HCT116 (cell line): ENCODE results near the gene ELANE. TPM values are rescaled to one million over a fixed set of nuclear protein-coding genes. Genes with fewer than 3 reads are reported as not detected.

ENCODE experiments used
- ATAC-seq: fragments of 200-7000 bp; cut with Tn5 transposase; 2 replicates; pipeline ENCODE4 v1.9.1; 2020; ENCODE audit warnings: mild to moderate bottlenecking, moderate library complexity
- BruUV-seq: library from RNA; stranded (reverse); fragments of 400-500 nt; replicated peaks from 2 replicates; lab custom pipeline; 2021; lab: Mats Ljungman, UMichigan
- CTCF ChIA-PET: fragments of 300-600 bp; sonication (Branson Sonifier 250); formaldehyde crosslinking; loops from one replicate; lab custom pipeline; 2021; ENCODE audit warnings: antibody characterized with exemption; lab: Charles Lee
- POLR2A ChIA-PET: fragments of 300-600, 350-600 bp; sonication (Branson Sonifier 250); formaldehyde crosslinking; loops from one replicate; lab custom pipeline; 2021; ENCODE audit warnings: antibody characterized with exemption; lab: Charles Lee
- RAD21 ChIA-PET, 2 experiments: fragments of 300-600 bp; sonication (Branson Sonifier 250); formaldehyde crosslinking; loops; one replicate each; lab custom pipeline; 2023; ENCODE audit warnings: low total read pairs in 2 of 2; ENCODE audit not compliant: uncharacterized antibody in 2 of 2, unreplicated experiment in 2 of 2, low non-redundant PET in 1 of 2; lab: Charles Lee
- DNase-seq: peaks from one replicate; pipeline ENCODE4 v3.0.0-alpha.2; 2010; ENCODE audit warnings: low read depth, low spot score
- H2AFZ ChIP-seq: fragments of 200-600 bp; shearing (Covaris generic), sonication (generic); 2 replicates; pipeline ENCODE4 v1.6.1; 2017; ENCODE audit warnings: low read depth, mixed run types, mixed read lengths, antibody characterized with exemption, low read length; ENCODE audit not compliant: poor library complexity, severe bottlenecking
- H3K27ac ChIP-seq: 2 replicates; pipeline ENCODE4 v1.5.1; 2012; ENCODE audit warnings: low read depth, low read length
- H3K27me3 ChIP-seq: fragments of 200-600 bp; sonication (generic); 2 replicates; pipeline ENCODE4 v1.6.1; 2016; ENCODE audit warnings: mixed run types, low read length, mixed read lengths; ENCODE audit not compliant: insufficient read depth
- H3K36me3 ChIP-seq, 2 experiments: fragments of 200-500 bp in 1 of 2; fragments of 200-600 bp in 1 of 2; sonication (Bioruptor generic) in 1 of 2; sonication (generic) in 1 of 2; 2 replicates each; pipeline versions ENCODE4 v1.5.1 to v1.6.1; 2014 to 2016; ENCODE audit warnings: low read length in 2 of 2, inconsistent platforms in 1 of 2, mixed read lengths in 1 of 2, mixed run types in 1 of 2; ENCODE audit not compliant: insufficient read depth in 2 of 2, control insufficient read depth in 1 of 2
- H3K4me1 ChIP-seq, 2 experiments: fragments of 200-600 bp in 1 of 2; sonication (generic) in 1 of 2; 2 replicates each; pipeline versions ENCODE4 v1.5.1 to v1.6.1; 2012 to 2017; ENCODE audit warnings: low read length in 2 of 2, inconsistent platforms in 1 of 2, mild to moderate bottlenecking in 1 of 2, mixed read lengths in 1 of 2, mixed run types in 1 of 2, moderate library complexity in 1 of 2; ENCODE audit not compliant: insufficient read depth in 2 of 2, control insufficient read depth in 1 of 2
- H3K4me2 ChIP-seq: fragments of 200-600 bp; sonication (generic); 2 replicates; pipeline ENCODE4 v1.6.1; 2017; ENCODE audit warnings: mixed run types, low read length, mixed read lengths
- H3K4me3 ChIP-seq, 2 experiments: fragments of 200-600 bp in 1 of 2; sonication (generic) in 1 of 2; replicated peaks in 1 of 2; 2 replicates each; pipeline ENCODE4 v1.5.1; 2011 to 2016; ENCODE audit warnings: low read length in 2 of 2, control low read depth in 1 of 2, low read depth in 1 of 2, mild to moderate bottlenecking in 1 of 2, mixed read lengths in 1 of 2, mixed run types in 1 of 2
- H3K79me2 ChIP-seq: fragments of 200-600 bp; sonication (generic); 2 replicates; pipeline ENCODE4 v1.6.1; 2017; ENCODE audit warnings: mild to moderate bottlenecking, mixed run types, low read length, moderate library complexity, mixed read lengths; ENCODE audit not compliant: insufficient read depth
- H3K9ac ChIP-seq: fragments of 200-600 bp; sonication (generic); 2 replicates; pipeline ENCODE4 v1.6.1; 2016; ENCODE audit warnings: low read length, mixed read lengths
- H3K9me2 ChIP-seq: fragments of 200-600 bp; sonication (generic), shearing (Covaris generic); 2 replicates; pipeline ENCODE4 v1.6.1; 2017; ENCODE audit warnings: mixed run types, mild to moderate bottlenecking, moderate library complexity; ENCODE audit not compliant: insufficient read depth
- H3K9me3 ChIP-seq, 2 experiments: fragments of 200-500 bp in 1 of 2; fragments of 200-600 bp in 1 of 2; sonication (Bioruptor generic) in 1 of 2; sonication (generic) in 1 of 2; 2 replicates each; pipeline ENCODE4 v1.6.1; 2014 to 2017; ENCODE audit warnings: low read length in 2 of 2, mixed read lengths in 2 of 2, inconsistent platforms in 1 of 2, low read depth in 1 of 2, mild to moderate bottlenecking in 1 of 2, mixed run types in 1 of 2, moderate library complexity in 1 of 2; ENCODE audit not compliant: control insufficient read depth in 1 of 2, insufficient read depth in 1 of 2
- H4K20me1 ChIP-seq: fragments of 200-600 bp; sonication (generic), shearing (Covaris generic); 2 replicates; pipeline ENCODE4 v1.6.1; 2017; ENCODE audit warnings: mixed run types, mild to moderate bottlenecking, moderate library complexity; ENCODE audit not compliant: insufficient read depth
- CBX3 ChIP-seq: IDR thresholded peaks from 2 replicates; pipeline ENCODE4 v1.6.1; 2012; ENCODE audit warnings: low read depth
- CEBPB ChIP-seq: IDR thresholded peaks from 2 replicates; pipeline ENCODE4 v1.6.1; 2012; ENCODE audit warnings: low read depth
- EZH2phosphoT487 ChIP-seq: fragments of 200-600 bp; IDR thresholded peaks from 2 replicates; pipeline ENCODE4 v1.6.1; 2018; ENCODE audit warnings: antibody characterized with exemption, borderline replicate concordance
- FOSL1 ChIP-seq: IDR thresholded peaks from 2 replicates; pipeline ENCODE4 v1.6.1; 2012; ENCODE audit warnings: low read depth
- JUND ChIP-seq: IDR thresholded peaks from 2 replicates; pipeline ENCODE4 v1.6.1; 2012
- POLR2A ChIP-seq: IDR thresholded peaks from 2 replicates; pipeline ENCODE4 v1.7.0; 2011; ENCODE audit warnings: borderline replicate concordance; ENCODE audit not compliant: insufficient read depth, insufficient read length; ENCODE audit errors: extremely low read depth
- POLR2AphosphoS5 ChIP-seq: IDR thresholded peaks from 2 replicates; pipeline ENCODE4 v1.6.1; 2011; ENCODE audit warnings: mild to moderate bottlenecking, low read depth, low read length, moderate library complexity
- SIN3A ChIP-seq: IDR thresholded peaks from 2 replicates; pipeline ENCODE4 v1.6.1; 2012; ENCODE audit warnings: low read depth
- SP1 ChIP-seq: IDR thresholded peaks from 2 replicates; pipeline ENCODE4 v1.6.1; 2012; ENCODE audit warnings: low read depth
- TCF7L2 ChIP-seq: IDR thresholded peaks from 2 replicates; pipeline ENCODE4 v1.7.0; 2011; ENCODE audit warnings: borderline replicate concordance, inconsistent platforms; ENCODE audit not compliant: insufficient read depth, insufficient read length; ENCODE audit errors: extremely low read depth
- YY1 ChIP-seq: IDR thresholded peaks from 2 replicates; pipeline ENCODE4 v1.6.1; 2011; ENCODE audit warnings: low read length, low read depth, moderate library complexity, mild to moderate bottlenecking; ENCODE audit not compliant: insufficient replicate concordance; ENCODE audit errors: extremely low read depth
- ZNF274 ChIP-seq: fragments of 200-500 bp; sonication (Bioruptor generic); IDR thresholded peaks from 2 replicates; pipeline ENCODE4 v1.6.1; 2014; ENCODE audit warnings: mild to moderate bottlenecking, low read depth, low read length, inconsistent platforms
- intact Hi-C: fragments of 100-400 bp; cut with micrococcal nuclease; formaldehyde crosslinking; loops from 2 replicates; pipeline ENCODE4 v1.10.0; 2022
- total RNA-seq: library from RNA; stranded (reverse); gene quantifications from one replicate; pipeline ENCODE4 v1.2.1, GENCODE V29; 2021; ENCODE audit not compliant: unreplicated experiment
- TF ChIP-seq, protein P1 (sequence below): IDR thresholded peaks from 2 replicates; pipeline ENCODE4 v1.6.1; 2011; ENCODE audit warnings: mild to moderate bottlenecking, low read length, moderate library complexity; ENCODE audit not compliant: insufficient replicate concordance; ENCODE audit errors: extremely low read depth
- TF ChIP-seq, protein P2 (sequence below): IDR thresholded peaks from 2 replicates; pipeline ENCODE4 v1.6.1; 2012
- TF ChIP-seq, protein P3 (sequence below): IDR thresholded peaks from 2 replicates; pipeline ENCODE4 v1.6.1; 2012
- TF ChIP-seq, protein P4 (sequence below), 3 experiments: fragments of 200-600 bp in 1 of 3; sonication (generic) in 1 of 3; IDR thresholded peaks in 2 of 3; conservative IDR thresholded peaks in 1 of 3; 2 replicates each; pipeline ENCODE4 v1.5.1; 2012 to 2017; ENCODE audit warnings: low read depth in 2 of 3, low read length in 2 of 3, antibody characterized with exemption in 1 of 3, borderline replicate concordance in 1 of 3, control low read depth in 1 of 3, mild to moderate bottlenecking in 1 of 3, mixed read lengths in 1 of 3, mixed run types in 1 of 3, moderate library complexity in 1 of 3; ENCODE audit not compliant: insufficient read depth in 1 of 3
- TF ChIP-seq, protein P5 (sequence below): IDR thresholded peaks from 2 replicates; pipeline ENCODE4 v1.6.1; 2012; ENCODE audit warnings: low read depth

The ELANE gene
- total RNA-seq, 1 experiment from 2014 or later: not detected

DNA sequence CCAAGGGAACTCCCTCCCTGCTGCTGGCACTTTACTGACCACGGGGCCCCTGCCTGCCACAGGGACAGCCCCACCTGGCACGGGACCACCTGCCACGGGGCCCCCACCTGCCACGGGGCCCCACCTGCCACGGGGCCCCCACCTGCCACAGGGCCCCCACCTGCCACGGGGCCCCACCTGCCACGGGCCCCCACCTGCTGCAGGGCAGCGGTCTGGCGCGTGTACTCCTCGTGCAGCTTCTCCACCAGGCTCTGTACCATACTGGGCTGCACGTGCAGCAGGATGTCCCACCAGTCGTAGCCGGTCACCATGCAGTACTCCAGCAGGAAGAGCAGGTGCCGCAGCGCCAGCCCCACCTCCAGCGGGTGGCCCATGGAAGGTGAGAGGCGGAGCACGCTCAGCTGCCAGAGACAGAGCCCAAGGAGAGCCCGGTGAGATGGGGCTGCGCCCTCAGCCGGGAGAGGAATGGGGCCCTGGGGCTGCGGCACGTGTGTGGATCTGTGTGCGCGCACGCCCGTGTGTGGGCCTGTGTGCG is 24.7 kb downstream of the ELANE start:
- no peak overlapping the region for H2AFZ ChIP-seq
- no peaks in the 10 kb centered on the region for H3K27me3 ChIP-seq
- H3K9me2 ChIP-seq: no peaks in the 10 kb centered on the region
- H3K79me2 ChIP-seq: no peaks in the 10 kb centered on the region
- BruUV-seq: no TSS peak
- H3K27ac ChIP-seq: no peak overlapping the region
- no peak overlapping the region for H3K4me2 ChIP-seq
- DNase-seq (no peak), ATAC-seq (no peak)
- no peaks in the 10 kb centered on the region for H4K20me1 ChIP-seq
- peaks cover 9 to 17% of the 10 kb centered on the region in 2 experiments for H3K4me1 ChIP-seq
- H3K36me3 ChIP-seq: 0 out of 4 replicates have a peak, but pooled peaks cover 0 to 6% of the 10 kb centered on the region in 2 experiments
- intact Hi-C loops: no loop called here
- H3K4me3 ChIP-seq: no peak overlapping the region
- ChIA-PET CTCF (no interaction called here), POLR2A (no interaction called here), RAD21 (no interaction called here)
- TF ChIP-seq, protein P1, sequence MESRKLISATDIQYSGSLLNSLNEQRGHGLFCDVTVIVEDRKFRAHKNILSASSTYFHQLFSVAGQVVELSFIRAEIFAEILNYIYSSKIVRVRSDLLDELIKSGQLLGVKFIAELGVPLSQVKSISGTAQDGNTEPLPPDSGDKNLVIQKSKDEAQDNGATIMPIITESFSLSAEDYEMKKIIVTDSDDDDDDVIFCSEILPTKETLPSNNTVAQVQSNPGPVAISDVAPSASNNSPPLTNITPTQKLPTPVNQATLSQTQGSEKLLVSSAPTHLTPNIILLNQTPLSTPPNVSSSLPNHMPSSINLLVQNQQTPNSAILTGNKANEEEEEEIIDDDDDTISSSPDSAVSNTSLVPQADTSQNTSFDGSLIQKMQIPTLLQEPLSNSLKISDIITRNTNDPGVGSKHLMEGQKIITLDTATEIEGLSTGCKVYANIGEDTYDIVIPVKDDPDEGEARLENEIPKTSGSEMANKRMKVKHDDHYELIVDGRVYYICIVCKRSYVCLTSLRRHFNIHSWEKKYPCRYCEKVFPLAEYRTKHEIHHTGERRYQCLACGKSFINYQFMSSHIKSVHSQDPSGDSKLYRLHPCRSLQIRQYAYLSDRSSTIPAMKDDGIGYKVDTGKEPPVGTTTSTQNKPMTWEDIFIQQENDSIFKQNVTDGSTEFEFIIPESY: no peak
- TF ChIP-seq, protein P2, sequence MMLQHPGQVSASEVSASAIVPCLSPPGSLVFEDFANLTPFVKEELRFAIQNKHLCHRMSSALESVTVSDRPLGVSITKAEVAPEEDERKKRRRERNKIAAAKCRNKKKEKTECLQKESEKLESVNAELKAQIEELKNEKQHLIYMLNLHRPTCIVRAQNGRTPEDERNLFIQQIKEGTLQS: no peak
- TF ChIP-seq FOSL1 (no peak), POLR2A (no peak), CEBPB (no peak), ZNF274 (no peak), TCF7L2 (no peak), POLR2AphosphoS5 (no peak), CBX3 (no peak), SP1 (no peak), SIN3A (no peak), YY1 (no peak), JUND (no peak), EZH2phosphoT487 (no peak)
- TF ChIP-seq, protein P3, sequence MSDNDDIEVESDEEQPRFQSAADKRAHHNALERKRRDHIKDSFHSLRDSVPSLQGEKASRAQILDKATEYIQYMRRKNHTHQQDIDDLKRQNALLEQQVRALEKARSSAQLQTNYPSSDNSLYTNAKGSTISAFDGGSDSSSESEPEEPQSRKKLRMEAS: no peak
- TF ChIP-seq, protein P4, sequence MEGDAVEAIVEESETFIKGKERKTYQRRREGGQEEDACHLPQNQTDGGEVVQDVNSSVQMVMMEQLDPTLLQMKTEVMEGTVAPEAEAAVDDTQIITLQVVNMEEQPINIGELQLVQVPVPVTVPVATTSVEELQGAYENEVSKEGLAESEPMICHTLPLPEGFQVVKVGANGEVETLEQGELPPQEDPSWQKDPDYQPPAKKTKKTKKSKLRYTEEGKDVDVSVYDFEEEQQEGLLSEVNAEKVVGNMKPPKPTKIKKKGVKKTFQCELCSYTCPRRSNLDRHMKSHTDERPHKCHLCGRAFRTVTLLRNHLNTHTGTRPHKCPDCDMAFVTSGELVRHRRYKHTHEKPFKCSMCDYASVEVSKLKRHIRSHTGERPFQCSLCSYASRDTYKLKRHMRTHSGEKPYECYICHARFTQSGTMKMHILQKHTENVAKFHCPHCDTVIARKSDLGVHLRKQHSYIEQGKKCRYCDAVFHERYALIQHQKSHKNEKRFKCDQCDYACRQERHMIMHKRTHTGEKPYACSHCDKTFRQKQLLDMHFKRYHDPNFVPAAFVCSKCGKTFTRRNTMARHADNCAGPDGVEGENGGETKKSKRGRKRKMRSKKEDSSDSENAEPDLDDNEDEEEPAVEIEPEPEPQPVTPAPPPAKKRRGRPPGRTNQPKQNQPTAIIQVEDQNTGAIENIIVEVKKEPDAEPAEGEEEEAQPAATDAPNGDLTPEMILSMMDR (IDR thresholded peaks at IDR 0.05 in 2 of 3, conservative IDR thresholded peaks at IDR 0.05 in 1 of 3; ENCODE audit: borderline replicate concordance in 1 of 3, insufficient read depth in 1 of 3, low read depth in 2 of 3, low read length in 2 of 3): no peak
- TF ChIP-seq, protein P5, sequence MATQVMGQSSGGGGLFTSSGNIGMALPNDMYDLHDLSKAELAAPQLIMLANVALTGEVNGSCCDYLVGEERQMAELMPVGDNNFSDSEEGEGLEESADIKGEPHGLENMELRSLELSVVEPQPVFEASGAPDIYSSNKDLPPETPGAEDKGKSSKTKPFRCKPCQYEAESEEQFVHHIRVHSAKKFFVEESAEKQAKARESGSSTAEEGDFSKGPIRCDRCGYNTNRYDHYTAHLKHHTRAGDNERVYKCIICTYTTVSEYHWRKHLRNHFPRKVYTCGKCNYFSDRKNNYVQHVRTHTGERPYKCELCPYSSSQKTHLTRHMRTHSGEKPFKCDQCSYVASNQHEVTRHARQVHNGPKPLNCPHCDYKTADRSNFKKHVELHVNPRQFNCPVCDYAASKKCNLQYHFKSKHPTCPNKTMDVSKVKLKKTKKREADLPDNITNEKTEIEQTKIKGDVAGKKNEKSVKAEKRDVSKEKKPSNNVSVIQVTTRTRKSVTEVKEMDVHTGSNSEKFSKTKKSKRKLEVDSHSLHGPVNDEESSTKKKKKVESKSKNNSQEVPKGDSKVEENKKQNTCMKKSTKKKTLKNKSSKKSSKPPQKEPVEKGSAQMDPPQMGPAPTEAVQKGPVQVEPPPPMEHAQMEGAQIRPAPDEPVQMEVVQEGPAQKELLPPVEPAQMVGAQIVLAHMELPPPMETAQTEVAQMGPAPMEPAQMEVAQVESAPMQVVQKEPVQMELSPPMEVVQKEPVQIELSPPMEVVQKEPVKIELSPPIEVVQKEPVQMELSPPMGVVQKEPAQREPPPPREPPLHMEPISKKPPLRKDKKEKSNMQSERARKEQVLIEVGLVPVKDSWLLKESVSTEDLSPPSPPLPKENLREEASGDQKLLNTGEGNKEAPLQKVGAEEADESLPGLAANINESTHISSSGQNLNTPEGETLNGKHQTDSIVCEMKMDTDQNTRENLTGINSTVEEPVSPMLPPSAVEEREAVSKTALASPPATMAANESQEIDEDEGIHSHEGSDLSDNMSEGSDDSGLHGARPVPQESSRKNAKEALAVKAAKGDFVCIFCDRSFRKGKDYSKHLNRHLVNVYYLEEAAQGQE: no peak
- H3K9me3 ChIP-seq: no peaks in the 10 kb centered on the region
- H3K9ac ChIP-seq: no peak overlapping the region
